H1 (cell line): ENCODE results near the gene CUL9. TPM values are rescaled to one million over a fixed set of nuclear protein-coding genes. Genes with fewer than 3 reads are reported as not detected.

Experiments
- ATF3 ChIP-seq: IDR thresholded peaks from 2 replicates; pipeline ENCODE4 v1.6.1; 2011; ENCODE audit warnings: low read depth, mild to moderate bottlenecking, low read length; ENCODE audit not compliant: insufficient read depth
- CBX8 ChIP-seq: fragments of 300-800, 300-1000 bp; sonication (generic); IDR thresholded peaks from 2 replicates; pipeline ENCODE4 v1.7.1; 2016; ENCODE audit warnings: low read depth, low read length, borderline replicate concordance
- POLR2A ChIP-seq, 2 experiments: IDR thresholded peaks; 1 replicate in 1 of 2; 2 replicates in 1 of 2; pipeline ENCODE4 v1.6.1; 2011; ENCODE audit warnings: low read depth in 2 of 2, low read length in 2 of 2, mild to moderate bottlenecking in 2 of 2; ENCODE audit errors: control extremely low read depth in 1 of 2
- POLR2AphosphoS5 ChIP-seq: IDR thresholded peaks from 2 replicates; pipeline ENCODE4 v1.6.1; 2011; ENCODE audit warnings: low read depth, low read length
- POU5F1 ChIP-seq: IDR thresholded peaks from 2 replicates; pipeline ENCODE4 v1.6.1; 2011; ENCODE audit warnings: low read depth, mild to moderate bottlenecking, low read length, moderate library complexity
- RNF2 ChIP-seq: fragments of 200-900, 300-1000 bp; sonication (generic); IDR thresholded peaks from 2 replicates; pipeline ENCODE4 v1.7.1; 2016; ENCODE audit warnings: borderline replicate concordance, low read depth, mild to moderate bottlenecking, antibody characterized with exemption, low read length; ENCODE audit not compliant: poor library complexity, severe bottlenecking; ENCODE audit errors: missing control alignments
- polyA plus RNA-seq, 7 experiments: library from polyadenylated mRNA; depleted of rRNA in 3 of 7; stranded (reverse) in 5 of 7; unstranded in 2 of 7; fragments of >200 nt in 5 of 7; fragments of 200-250 nt in 2 of 7; gene quantifications; 1 replicate in 5 of 7; 2 replicates in 1 of 7; 4 replicates in 1 of 7; pipeline versions ENCODE4 v1.2.1 to v1.2.3, GENCODE V29; 2011 to 2013; ENCODE audit warnings: missing spikeins in 2 of 7, mixed read lengths in 2 of 7
- total RNA-seq: library from RNA; stranded (reverse); fragmentation: NEBNext Ultra II Directional; extraction: Animal tissue kit (Norgen Biotek cat#: 25700); gene quantifications from 2 replicates; pipeline ENCODE4 v1.2.1, GENCODE V29; 2021

Gene CUL9
- total and polyA plus RNA-seq, 2 of the 8 experiments (the other 6 are each of a cell fraction or from before 2014, with no cell fraction given) = 7.7 to 9.8 TPM

- TF ChIP-seq ATF3 (no peak), RNF2 (no peak), CBX8 (no peak), POLR2A (IDR thresholded peaks at IDR 0.05; ENCODE audit: control extremely low read depth in 1 of 2, low read depth in 2 of 2, low read length in 2 of 2) (no peak), POLR2AphosphoS5 (no peak), POU5F1 (no peak)
- TF ChIP-seq, all 59 proteins: peak for 0
These were observed 37.1 kb upstream of the CUL9 start (continued) for GRCh38 chr6:43144879-43145278.
